HL-60 (cell line): ENCODE measurements around the gene TEC.

Experiments
- DNase-seq, 2 experiments: peaks; one replicate each; pipeline ENCODE4 v3.0.0-alpha.2; 2010 to 2020; ENCODE audit warnings: low read depth in 1 of 2, low spot score in 1 of 2
- H3K27ac ChIP-seq: fragments of 250-450 bp; sonication (Bioruptor Pico); replicated peaks from 2 replicates; pipeline ENCODE4 v1.5.1; 2020; ENCODE audit warnings: mild to moderate bottlenecking, moderate library complexity
- H3K27me3 ChIP-seq: fragments of 250-450 bp; sonication (Bioruptor Pico); 2 replicates; pipeline ENCODE4 v1.5.1; 2021; ENCODE audit warnings: mild to moderate bottlenecking, moderate library complexity; ENCODE audit not compliant: insufficient read depth, poor library complexity, severe bottlenecking
- H3K4me3 ChIP-seq: replicated peaks from 2 replicates; pipeline ENCODE4 v1.5.1; 2011; ENCODE audit warnings: mild to moderate bottlenecking, control low read depth, low read length; ENCODE audit not compliant: insufficient read depth
- GABPA ChIP-seq: IDR thresholded peaks from 2 replicates; pipeline ENCODE4 v1.6.1; 2012; ENCODE audit warnings: low read depth
- POLR2AphosphoS5 ChIP-seq: IDR thresholded peaks from 2 replicates; pipeline ENCODE4 v1.6.1; 2012; ENCODE audit warnings: low read depth
- SPI1 ChIP-seq: IDR thresholded peaks from 2 replicates; pipeline ENCODE4 v1.6.1; 2012; ENCODE audit warnings: low read depth, mild to moderate bottlenecking, borderline replicate concordance
- TF ChIP-seq, protein P1 (sequence below): IDR thresholded peaks from 2 replicates; pipeline ENCODE4 v1.6.1; 2012; ENCODE audit warnings: low read depth; ENCODE audit not compliant: insufficient replicate concordance
- TF ChIP-seq, protein P2 (sequence below): IDR thresholded peaks from one replicate; pipeline ENCODE4 v1.5.1; 2011; ENCODE audit warnings: low read length, control low read depth, inconsistent platforms; ENCODE audit not compliant: insufficient read depth

TEC gene

DNA sequence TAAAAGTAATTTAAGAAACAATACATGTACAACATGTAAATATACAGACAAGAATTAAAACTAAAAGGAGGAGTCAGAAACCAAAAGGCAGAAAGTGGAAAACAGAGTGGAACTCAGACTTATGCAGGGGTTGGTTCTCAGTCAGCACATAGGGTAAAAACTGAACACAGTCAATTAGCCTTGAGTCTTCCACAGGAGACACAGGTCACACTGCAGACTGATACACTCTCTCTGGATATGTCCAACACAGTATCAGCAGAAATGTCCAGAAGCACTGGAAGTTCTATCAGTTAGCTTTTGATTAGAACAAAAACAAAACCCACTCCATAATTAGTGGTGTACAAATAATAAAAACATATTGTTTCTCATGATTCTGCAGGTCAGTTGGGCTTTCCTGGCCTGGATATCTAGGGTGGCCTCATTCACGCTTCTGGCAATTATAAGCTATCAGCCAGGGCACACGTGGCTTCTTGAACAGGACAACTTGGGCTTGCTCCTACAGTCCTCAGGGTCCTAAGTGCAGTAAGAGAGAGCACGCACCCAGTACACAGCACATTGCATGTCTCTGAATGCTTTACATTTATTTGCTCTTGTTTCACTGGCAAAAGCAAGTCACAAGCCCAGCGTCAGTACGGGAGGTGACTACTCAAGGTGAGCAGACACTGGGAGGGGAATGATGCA lies 21.6 kb downstream of the TEC start:
- Histone ChIP-seq H3K27ac (no peak overlapping the region), H3K4me3 (no peak overlapping the region)

DNA sequence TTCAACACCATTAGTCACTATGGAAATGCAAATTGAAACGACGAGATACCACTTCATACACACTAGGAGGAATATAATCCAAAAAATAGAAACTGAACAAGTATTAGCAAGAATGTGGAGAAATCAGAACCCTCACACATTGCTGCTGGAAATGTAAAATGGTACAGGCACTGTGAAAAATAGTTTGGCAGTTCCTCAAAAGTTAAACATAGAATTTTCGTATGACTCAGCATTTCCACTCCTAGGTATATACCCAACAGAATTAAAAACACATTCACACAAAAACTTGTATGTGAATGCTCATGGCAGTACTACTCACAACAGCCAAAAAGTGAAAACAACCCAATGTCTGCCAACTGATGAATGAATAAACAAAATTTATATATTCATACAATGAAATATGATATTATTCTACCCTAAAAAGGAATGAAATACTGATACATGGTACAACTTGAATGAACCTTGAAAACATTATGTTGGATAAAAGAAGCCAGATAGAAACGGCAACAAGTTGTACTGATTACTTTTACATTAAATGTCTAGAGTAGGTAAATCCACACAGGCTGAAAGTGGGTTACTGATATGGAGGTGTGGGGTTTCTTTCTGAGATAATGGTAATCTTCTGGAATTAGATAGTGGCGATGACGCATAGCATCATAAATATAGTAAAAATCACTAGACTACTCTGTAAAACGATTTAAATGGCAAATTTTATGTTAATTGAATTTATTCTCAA lies 22.3 kb downstream of the TEC start:
- Histone ChIP-seq H3K4me3 (no peak overlapping the region), H3K27ac (peak overlapping the region; percentile 40), H3K27me3 (no peaks in the 10 kb centered on the region)
- no peak for DNase-seq
- TF ChIP-seq, protein P1, sequence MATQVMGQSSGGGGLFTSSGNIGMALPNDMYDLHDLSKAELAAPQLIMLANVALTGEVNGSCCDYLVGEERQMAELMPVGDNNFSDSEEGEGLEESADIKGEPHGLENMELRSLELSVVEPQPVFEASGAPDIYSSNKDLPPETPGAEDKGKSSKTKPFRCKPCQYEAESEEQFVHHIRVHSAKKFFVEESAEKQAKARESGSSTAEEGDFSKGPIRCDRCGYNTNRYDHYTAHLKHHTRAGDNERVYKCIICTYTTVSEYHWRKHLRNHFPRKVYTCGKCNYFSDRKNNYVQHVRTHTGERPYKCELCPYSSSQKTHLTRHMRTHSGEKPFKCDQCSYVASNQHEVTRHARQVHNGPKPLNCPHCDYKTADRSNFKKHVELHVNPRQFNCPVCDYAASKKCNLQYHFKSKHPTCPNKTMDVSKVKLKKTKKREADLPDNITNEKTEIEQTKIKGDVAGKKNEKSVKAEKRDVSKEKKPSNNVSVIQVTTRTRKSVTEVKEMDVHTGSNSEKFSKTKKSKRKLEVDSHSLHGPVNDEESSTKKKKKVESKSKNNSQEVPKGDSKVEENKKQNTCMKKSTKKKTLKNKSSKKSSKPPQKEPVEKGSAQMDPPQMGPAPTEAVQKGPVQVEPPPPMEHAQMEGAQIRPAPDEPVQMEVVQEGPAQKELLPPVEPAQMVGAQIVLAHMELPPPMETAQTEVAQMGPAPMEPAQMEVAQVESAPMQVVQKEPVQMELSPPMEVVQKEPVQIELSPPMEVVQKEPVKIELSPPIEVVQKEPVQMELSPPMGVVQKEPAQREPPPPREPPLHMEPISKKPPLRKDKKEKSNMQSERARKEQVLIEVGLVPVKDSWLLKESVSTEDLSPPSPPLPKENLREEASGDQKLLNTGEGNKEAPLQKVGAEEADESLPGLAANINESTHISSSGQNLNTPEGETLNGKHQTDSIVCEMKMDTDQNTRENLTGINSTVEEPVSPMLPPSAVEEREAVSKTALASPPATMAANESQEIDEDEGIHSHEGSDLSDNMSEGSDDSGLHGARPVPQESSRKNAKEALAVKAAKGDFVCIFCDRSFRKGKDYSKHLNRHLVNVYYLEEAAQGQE: no peak
- TF ChIP-seq POLR2AphosphoS5: no peak
- peak; percentile 82 for TF ChIP-seq SPI1
- no peak for TF ChIP-seq GABPA

More for the DNA sequence above, 21.6 kb downstream of the TEC start:
- DNase-seq: no peak
- TF ChIP-seq SPI1 (no peak), GABPA (no peak), POLR2AphosphoS5 (no peak)
- TF ChIP-seq, protein P1: no peak
- TF ChIP-seq, protein P2, sequence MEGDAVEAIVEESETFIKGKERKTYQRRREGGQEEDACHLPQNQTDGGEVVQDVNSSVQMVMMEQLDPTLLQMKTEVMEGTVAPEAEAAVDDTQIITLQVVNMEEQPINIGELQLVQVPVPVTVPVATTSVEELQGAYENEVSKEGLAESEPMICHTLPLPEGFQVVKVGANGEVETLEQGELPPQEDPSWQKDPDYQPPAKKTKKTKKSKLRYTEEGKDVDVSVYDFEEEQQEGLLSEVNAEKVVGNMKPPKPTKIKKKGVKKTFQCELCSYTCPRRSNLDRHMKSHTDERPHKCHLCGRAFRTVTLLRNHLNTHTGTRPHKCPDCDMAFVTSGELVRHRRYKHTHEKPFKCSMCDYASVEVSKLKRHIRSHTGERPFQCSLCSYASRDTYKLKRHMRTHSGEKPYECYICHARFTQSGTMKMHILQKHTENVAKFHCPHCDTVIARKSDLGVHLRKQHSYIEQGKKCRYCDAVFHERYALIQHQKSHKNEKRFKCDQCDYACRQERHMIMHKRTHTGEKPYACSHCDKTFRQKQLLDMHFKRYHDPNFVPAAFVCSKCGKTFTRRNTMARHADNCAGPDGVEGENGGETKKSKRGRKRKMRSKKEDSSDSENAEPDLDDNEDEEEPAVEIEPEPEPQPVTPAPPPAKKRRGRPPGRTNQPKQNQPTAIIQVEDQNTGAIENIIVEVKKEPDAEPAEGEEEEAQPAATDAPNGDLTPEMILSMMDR: no peak
- no peaks in the 10 kb centered on the region for H3K27me3 ChIP-seq

DNA sequence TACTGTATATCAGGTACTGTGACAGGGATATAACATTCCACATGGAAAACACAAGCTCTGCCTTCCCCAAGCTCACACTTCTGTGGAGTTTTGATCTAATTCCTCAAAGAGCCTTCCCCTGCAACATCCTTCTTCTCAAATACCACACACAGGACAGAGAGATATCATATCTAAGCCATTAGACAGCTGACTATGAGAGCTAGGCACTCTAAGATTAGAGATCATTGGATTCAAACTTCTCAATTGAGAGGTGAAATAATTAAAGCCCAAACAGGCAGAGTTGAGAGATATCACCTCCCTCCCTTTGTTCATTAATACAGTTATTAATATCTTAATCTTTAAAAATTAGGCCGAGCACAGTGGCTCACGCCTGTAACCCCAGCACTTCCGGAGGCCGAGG lies 25.0 kb downstream of the TEC start:
- no peak overlapping the region for H3K27ac ChIP-seq
- DNase-seq: no peak
- no peaks in the 10 kb centered on the region for H3K27me3 ChIP-seq
- H3K4me3 ChIP-seq: no peak overlapping the region
- TF ChIP-seq GABPA (no peak), POLR2AphosphoS5 (no peak), SPI1 (no peak)
- TF ChIP-seq, protein P2: no peak
- TF ChIP-seq, protein P1: no peak
